HEK293 (cell line): ENCODE data around the gene MTCL1.

Source experiments
- CTCF ChIA-PET: fragments of 350-600 bp; formaldehyde crosslinking; extraction: SDS; loops from one replicate; lab custom pipeline; 2021; ENCODE audit warnings: antibody characterized with exemption; lab: Yijun Ruan, JAX
- POLR2A ChIA-PET: fragments of 300-600 bp; formaldehyde crosslinking; extraction: SDS; loops from one replicate; lab custom pipeline; 2020; ENCODE audit warnings: antibody characterized with exemption, inconsistent platforms; lab: Yijun Ruan, JAX
- H3K27ac ChIP-seq: fragments of 200-500 bp; sonication (Bioruptor generic); 2 replicates; pipeline ENCODE4 v1.5.1; 2014; ENCODE audit warnings: low read depth, low read length, control low read depth, inconsistent platforms; ENCODE audit errors: extremely low read depth
- H3K36me3 ChIP-seq, 2 experiments: fragments of 200-500 bp in 1 of 2; sonication (Bioruptor generic) in 1 of 2; 1 replicate in 1 of 2; 2 replicates in 1 of 2; pipeline ENCODE4 v1.5.1; 2014 to 2017; ENCODE audit warnings: inconsistent platforms in 2 of 2, low read length in 2 of 2; ENCODE audit not compliant: control insufficient read depth in 2 of 2, insufficient read depth in 1 of 2
- H3K4me1 ChIP-seq: fragments of 200-500 bp; sonication (Bioruptor generic); 2 replicates; pipeline ENCODE4 v1.5.1; 2014; ENCODE audit warnings: mild to moderate bottlenecking, low read length, inconsistent platforms; ENCODE audit not compliant: control insufficient read depth, insufficient read depth
- H3K4me3 ChIP-seq: 2 replicates; pipeline ENCODE4 v1.5.1; 2011; ENCODE audit warnings: low read depth, mild to moderate bottlenecking, control low read depth, low read length, moderate library complexity
- H3K9me3 ChIP-seq: fragments of 200-500 bp; sonication (Bioruptor generic); 2 replicates; pipeline ENCODE4 v1.5.1; 2014; ENCODE audit warnings: low read depth, low read length, inconsistent platforms; ENCODE audit not compliant: control insufficient read depth, insufficient read depth
- BCL11A ChIP-seq: fragments of 450-650 bp; formaldehyde crosslinking; IDR thresholded peaks from 2 replicates; pipeline ENCODE4 v1.5.1; 2016; ENCODE audit warnings: low read depth, missing biosample characterization, missing genetic modification characterization
- IKZF3 ChIP-seq: fragments of 450-650 bp; IDR thresholded peaks from 2 replicates; pipeline ENCODE4 v1.5.0; 2018; ENCODE audit warnings: missing biosample characterization, mild to moderate bottlenecking, missing genetic modification characterization, moderate library complexity
- MZF1 ChIP-seq: fragments of 450-650 bp; formaldehyde crosslinking; IDR thresholded peaks from 2 replicates; pipeline ENCODE4 v1.5.1; 2017; ENCODE audit warnings: missing biosample characterization, missing genetic modification characterization, borderline replicate concordance
- OSR2 ChIP-seq: fragments of 450-650 bp; formaldehyde crosslinking; IDR thresholded peaks from 2 replicates; pipeline ENCODE4 v1.5.1; 2016; ENCODE audit warnings: missing biosample characterization, missing genetic modification characterization
- ZBTB17 ChIP-seq: fragments of 450-650 bp; formaldehyde crosslinking; IDR thresholded peaks from 2 replicates; pipeline ENCODE4 v1.5.1; 2016; ENCODE audit warnings: missing biosample characterization, missing genetic modification characterization
- ZFHX2 ChIP-seq: fragments of 450-650 bp; formaldehyde crosslinking; conservative IDR thresholded peaks from 2 replicates; pipeline ENCODE4 v1.5.1; 2016; ENCODE audit warnings: missing biosample characterization, missing genetic modification characterization
- ZNF138 ChIP-seq: fragments of 450-650 bp; formaldehyde crosslinking; IDR thresholded peaks from 2 replicates; pipeline ENCODE4 v1.5.1; 2016; ENCODE audit warnings: missing biosample characterization, missing genetic modification characterization, borderline replicate concordance
- ZNF169 ChIP-seq: fragments of 450-650 bp; formaldehyde crosslinking; IDR thresholded peaks from 2 replicates; pipeline ENCODE4 v1.5.1; 2016; ENCODE audit warnings: missing biosample characterization, missing genetic modification characterization
- ZNF214 ChIP-seq: fragments of 450-650 bp; formaldehyde crosslinking; IDR thresholded peaks from 2 replicates; pipeline ENCODE4 v1.5.1; 2017; ENCODE audit warnings: missing biosample characterization, mild to moderate bottlenecking, missing genetic modification characterization, borderline replicate concordance
- ZNF23 ChIP-seq: fragments of 450-650 bp; formaldehyde crosslinking; IDR thresholded peaks from 2 replicates; pipeline ENCODE4 v1.5.1; 2016; ENCODE audit warnings: missing biosample characterization, missing genetic modification characterization, borderline replicate concordance
- ZNF37A ChIP-seq: fragments of 450-650 bp; IDR thresholded peaks from 2 replicates; pipeline ENCODE4 v1.5.1; 2018; ENCODE audit warnings: missing biosample characterization, missing genetic modification characterization
- ZNF394 ChIP-seq: fragments of 450-650 bp; formaldehyde crosslinking; IDR thresholded peaks from 2 replicates; pipeline ENCODE4 v1.5.1; 2016; ENCODE audit warnings: missing biosample characterization, missing genetic modification characterization, mild to moderate bottlenecking, moderate library complexity, borderline replicate concordance
- ZNF521 ChIP-seq: fragments of 450-650 bp; formaldehyde crosslinking; IDR thresholded peaks from 2 replicates; pipeline ENCODE4 v1.5.1; 2017; ENCODE audit warnings: missing biosample characterization, mild to moderate bottlenecking, missing genetic modification characterization
- ZNF658 ChIP-seq: fragments of 450-650 bp; formaldehyde crosslinking; IDR thresholded peaks from 2 replicates; pipeline ENCODE4; 2016; ENCODE audit warnings: missing biosample characterization, missing genetic modification characterization
- ZNF747 ChIP-seq: fragments of 450-650 bp; formaldehyde crosslinking; IDR thresholded peaks from 2 replicates; pipeline ENCODE4 v1.5.1; 2016; ENCODE audit warnings: missing biosample characterization, missing genetic modification characterization
- TF ChIP-seq, protein P1 (sequence below): fragments of 450-650 bp; formaldehyde crosslinking; IDR thresholded peaks from 2 replicates; pipeline ENCODE4 v1.5.1; 2016; ENCODE audit warnings: missing biosample characterization, missing genetic modification characterization
- TF ChIP-seq, protein P2 (sequence below): fragments of 450-650 bp; formaldehyde crosslinking; IDR thresholded peaks from 2 replicates; pipeline ENCODE4 v1.5.1; 2016; ENCODE audit warnings: missing biosample characterization, missing genetic modification characterization
- TF ChIP-seq, protein P3 (sequence below): fragments of 450-650 bp; formaldehyde crosslinking; IDR thresholded peaks from 2 replicates; pipeline ENCODE4 v1.5.1; 2017; ENCODE audit warnings: missing biosample characterization, missing genetic modification characterization
- TF ChIP-seq, protein P4 (sequence below): fragments of 450-650 bp; formaldehyde crosslinking; IDR thresholded peaks from 2 replicates; pipeline ENCODE4 v1.5.1; 2016; ENCODE audit warnings: missing biosample characterization, missing genetic modification characterization
- TF ChIP-seq, protein P5 (sequence below): fragments of 450-650 bp; formaldehyde crosslinking; IDR thresholded peaks from 2 replicates; pipeline ENCODE4 v1.5.1; 2017; ENCODE audit warnings: missing biosample characterization, missing genetic modification characterization
- TF ChIP-seq, protein P6 (sequence below): fragments of 450-650 bp; formaldehyde crosslinking; IDR thresholded peaks from 2 replicates; pipeline ENCODE4 v1.5.1; 2016; ENCODE audit warnings: missing biosample characterization, missing genetic modification characterization
- TF ChIP-seq, protein P7 (sequence below): fragments of 450-650 bp; formaldehyde crosslinking; conservative IDR thresholded peaks from 2 replicates; pipeline ENCODE4 v1.5.1; 2016; ENCODE audit warnings: low read depth, missing biosample characterization, missing genetic modification characterization

The MTCL1 gene

DNA sequence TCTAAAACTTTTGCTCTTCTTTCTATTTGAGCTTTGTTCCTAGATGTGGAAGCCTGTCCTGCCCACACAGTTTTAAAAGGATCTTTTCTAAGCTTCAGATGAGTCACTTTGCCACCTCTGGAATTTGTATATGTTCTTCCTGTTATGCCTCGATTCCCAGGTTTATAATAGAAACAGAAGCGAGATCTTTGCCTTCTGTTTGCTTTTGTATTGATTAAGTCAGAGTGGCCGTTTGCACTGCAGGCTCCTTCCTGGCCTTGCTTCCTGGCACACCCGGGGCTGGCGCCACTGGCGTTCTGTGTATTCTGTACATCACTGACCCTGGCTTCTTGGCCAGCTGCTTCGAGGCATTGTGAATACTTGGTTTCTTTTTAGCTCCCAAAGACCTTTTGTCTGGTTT, 91.8 kb downstream of the MTCL1 start:
- POLR2A ChIA-PET: no interaction called here
- peaks cover 0 to 33% of the 10 kb centered on the region in 2 experiments; a peak in 1 of 3 replicates for H3K36me3 ChIP-seq
- no peak overlapping the region for H3K4me3 ChIP-seq
- H3K4me1 ChIP-seq: no peaks in the 10 kb centered on the region
- CTCF ChIA-PET: interaction anchor here (0.8 to 1.5 kb wide), 3 partner anchors 27 to 101 kb away, joined by 3 to 5 read pairs (median 3); no protein-coding TSS in a partner anchor
- H3K27ac ChIP-seq: no peak overlapping the region
- no peaks in the 10 kb centered on the region for H3K9me3 ChIP-seq
- TF ChIP-seq, protein P1, sequence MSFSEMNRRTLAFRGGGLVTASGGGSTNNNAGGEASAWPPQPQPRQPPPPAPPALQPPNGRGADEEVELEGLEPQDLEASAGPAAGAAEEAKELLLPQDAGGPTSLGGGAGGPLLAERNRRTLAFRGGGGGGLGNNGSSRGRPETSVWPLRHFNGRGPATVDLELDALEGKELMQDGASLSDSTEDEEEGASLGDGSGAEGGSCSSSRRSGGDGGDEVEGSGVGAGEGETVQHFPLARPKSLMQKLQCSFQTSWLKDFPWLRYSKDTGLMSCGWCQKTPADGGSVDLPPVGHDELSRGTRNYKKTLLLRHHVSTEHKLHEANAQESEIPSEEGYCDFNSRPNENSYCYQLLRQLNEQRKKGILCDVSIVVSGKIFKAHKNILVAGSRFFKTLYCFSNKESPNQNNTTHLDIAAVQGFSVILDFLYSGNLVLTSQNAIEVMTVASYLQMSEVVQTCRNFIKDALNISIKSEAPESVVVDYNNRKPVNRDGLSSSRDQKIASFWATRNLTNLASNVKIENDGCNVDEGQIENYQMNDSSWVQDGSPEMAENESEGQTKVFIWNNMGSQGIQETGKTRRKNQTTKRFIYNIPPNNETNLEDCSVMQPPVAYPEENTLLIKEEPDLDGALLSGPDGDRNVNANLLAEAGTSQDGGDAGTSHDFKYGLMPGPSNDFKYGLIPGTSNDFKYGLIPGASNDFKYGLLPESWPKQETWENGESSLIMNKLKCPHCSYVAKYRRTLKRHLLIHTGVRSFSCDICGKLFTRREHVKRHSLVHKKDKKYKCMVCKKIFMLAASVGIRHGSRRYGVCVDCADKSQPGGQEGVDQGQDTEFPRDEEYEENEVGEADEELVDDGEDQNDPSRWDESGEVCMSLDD: no peak
- TF ChIP-seq MZF1 (tag by site-specific recombination): no peak
- no peak for TF ChIP-seq ZNF23 (tag by site-specific recombination)
- no peak for TF ChIP-seq OSR2 (tag by site-specific recombination)
- no peak for TF ChIP-seq ZNF521 (tag by site-specific recombination)
- TF ChIP-seq ZNF747 (tag by site-specific recombination): no peak
- TF ChIP-seq ZNF394: no peak
- TF ChIP-seq, protein P2, sequence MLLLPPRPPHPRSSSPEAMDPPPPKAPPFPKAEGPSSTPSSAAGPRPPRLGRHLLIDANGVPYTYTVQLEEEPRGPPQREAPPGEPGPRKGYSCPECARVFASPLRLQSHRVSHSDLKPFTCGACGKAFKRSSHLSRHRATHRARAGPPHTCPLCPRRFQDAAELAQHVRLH (tag by site-specific recombination): no peak
- no peak for TF ChIP-seq ZFHX2
- TF ChIP-seq ZNF169 (tag by site-specific recombination): no peak
- TF ChIP-seq, protein P3, sequence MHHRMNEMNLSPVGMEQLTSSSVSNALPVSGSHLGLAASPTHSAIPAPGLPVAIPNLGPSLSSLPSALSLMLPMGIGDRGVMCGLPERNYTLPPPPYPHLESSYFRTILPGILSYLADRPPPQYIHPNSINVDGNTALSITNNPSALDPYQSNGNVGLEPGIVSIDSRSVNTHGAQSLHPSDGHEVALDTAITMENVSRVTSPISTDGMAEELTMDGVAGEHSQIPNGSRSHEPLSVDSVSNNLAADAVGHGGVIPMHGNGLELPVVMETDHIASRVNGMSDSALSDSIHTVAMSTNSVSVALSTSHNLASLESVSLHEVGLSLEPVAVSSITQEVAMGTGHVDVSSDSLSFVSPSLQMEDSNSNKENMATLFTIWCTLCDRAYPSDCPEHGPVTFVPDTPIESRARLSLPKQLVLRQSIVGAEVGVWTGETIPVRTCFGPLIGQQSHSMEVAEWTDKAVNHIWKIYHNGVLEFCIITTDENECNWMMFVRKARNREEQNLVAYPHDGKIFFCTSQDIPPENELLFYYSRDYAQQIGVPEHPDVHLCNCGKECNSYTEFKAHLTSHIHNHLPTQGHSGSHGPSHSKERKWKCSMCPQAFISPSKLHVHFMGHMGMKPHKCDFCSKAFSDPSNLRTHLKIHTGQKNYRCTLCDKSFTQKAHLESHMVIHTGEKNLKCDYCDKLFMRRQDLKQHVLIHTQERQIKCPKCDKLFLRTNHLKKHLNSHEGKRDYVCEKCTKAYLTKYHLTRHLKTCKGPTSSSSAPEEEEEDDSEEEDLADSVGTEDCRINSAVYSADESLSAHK (tag by site-specific recombination): no peak
- TF ChIP-seq, protein P4, sequence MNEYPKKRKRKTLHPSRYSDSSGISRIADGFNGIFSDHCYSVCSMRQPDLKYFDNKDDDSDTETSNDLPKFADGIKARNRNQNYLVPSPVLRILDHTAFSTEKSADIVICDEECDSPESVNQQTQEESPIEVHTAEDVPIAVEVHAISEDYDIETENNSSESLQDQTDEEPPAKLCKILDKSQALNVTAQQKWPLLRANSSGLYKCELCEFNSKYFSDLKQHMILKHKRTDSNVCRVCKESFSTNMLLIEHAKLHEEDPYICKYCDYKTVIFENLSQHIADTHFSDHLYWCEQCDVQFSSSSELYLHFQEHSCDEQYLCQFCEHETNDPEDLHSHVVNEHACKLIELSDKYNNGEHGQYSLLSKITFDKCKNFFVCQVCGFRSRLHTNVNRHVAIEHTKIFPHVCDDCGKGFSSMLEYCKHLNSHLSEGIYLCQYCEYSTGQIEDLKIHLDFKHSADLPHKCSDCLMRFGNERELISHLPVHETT (tag by site-specific recombination): no peak
- TF ChIP-seq, protein P5, sequence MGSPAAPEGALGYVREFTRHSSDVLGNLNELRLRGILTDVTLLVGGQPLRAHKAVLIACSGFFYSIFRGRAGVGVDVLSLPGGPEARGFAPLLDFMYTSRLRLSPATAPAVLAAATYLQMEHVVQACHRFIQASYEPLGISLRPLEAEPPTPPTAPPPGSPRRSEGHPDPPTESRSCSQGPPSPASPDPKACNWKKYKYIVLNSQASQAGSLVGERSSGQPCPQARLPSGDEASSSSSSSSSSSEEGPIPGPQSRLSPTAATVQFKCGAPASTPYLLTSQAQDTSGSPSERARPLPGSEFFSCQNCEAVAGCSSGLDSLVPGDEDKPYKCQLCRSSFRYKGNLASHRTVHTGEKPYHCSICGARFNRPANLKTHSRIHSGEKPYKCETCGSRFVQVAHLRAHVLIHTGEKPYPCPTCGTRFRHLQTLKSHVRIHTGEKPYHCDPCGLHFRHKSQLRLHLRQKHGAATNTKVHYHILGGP (tag by site-specific recombination): no peak

DNA sequence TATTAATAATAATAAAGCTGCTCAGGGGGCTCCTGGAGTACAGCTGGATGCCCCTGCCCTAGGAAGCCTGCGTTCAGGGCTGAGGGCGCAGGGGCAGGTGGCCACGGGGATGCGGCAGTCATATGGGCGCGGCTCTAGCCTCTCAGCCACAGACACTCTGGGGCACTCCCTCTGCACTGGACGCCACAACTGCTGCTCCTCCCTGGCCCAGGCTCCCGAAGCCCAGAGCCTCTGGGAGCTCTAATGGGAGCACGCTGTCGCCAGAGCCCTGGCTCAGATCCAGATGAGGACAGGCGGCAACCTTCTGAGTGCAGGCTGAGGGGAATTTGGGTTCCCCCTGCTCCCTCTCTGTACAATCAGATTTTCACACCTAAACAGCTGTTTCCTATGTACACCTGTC, 93.6 kb downstream of the MTCL1 start:
- no peak overlapping the region for H3K4me3 ChIP-seq
- no peaks in the 10 kb centered on the region for H3K4me1 ChIP-seq
- peaks cover 0 to 33% of the 10 kb centered on the region in 2 experiments; a peak in 1 of 3 replicates for H3K36me3 ChIP-seq
- ChIA-PET CTCF (interaction anchor here (1.5 kb wide), 1 partner anchor 40 kb away, joined by 3 read pairs; no protein-coding TSS in a partner anchor), POLR2A (no interaction called here)
- H3K9me3 ChIP-seq: no peaks in the 10 kb centered on the region
- H3K27ac ChIP-seq: no peak overlapping the region
- TF ChIP-seq, protein P6, sequence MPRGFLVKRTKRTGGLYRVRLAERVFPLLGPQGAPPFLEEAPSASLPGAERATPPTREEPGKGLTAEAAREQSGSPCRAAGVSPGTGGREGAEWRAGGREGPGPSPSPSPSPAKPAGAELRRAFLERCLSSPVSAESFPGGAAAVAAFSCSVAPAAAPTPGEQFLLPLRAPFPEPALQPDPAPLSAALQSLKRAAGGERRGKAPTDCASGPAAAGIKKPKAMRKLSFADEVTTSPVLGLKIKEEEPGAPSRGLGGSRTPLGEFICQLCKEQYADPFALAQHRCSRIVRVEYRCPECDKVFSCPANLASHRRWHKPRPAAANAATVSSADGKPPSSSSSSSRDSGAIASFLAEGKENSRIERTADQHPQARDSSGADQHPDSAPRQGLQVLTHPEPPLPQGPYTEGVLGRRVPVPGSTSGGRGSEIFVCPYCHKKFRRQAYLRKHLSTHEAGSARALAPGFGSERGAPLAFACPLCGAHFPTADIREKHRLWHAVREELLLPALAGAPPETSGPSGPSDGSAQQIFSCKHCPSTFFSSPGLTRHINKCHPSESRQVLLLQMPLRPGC (tag by site-specific recombination): no peak
- TF ChIP-seq ZNF138 (tag by site-specific recombination): no peak
- no peak for TF ChIP-seq ZBTB17 (tag by site-specific recombination)
- TF ChIP-seq IKZF3 (tag by site-specific recombination): no peak
- TF ChIP-seq ZNF37A (tag by site-specific recombination): no peak
- TF ChIP-seq ZNF214 (tag by site-specific recombination): no peak
- TF ChIP-seq, protein P7, sequence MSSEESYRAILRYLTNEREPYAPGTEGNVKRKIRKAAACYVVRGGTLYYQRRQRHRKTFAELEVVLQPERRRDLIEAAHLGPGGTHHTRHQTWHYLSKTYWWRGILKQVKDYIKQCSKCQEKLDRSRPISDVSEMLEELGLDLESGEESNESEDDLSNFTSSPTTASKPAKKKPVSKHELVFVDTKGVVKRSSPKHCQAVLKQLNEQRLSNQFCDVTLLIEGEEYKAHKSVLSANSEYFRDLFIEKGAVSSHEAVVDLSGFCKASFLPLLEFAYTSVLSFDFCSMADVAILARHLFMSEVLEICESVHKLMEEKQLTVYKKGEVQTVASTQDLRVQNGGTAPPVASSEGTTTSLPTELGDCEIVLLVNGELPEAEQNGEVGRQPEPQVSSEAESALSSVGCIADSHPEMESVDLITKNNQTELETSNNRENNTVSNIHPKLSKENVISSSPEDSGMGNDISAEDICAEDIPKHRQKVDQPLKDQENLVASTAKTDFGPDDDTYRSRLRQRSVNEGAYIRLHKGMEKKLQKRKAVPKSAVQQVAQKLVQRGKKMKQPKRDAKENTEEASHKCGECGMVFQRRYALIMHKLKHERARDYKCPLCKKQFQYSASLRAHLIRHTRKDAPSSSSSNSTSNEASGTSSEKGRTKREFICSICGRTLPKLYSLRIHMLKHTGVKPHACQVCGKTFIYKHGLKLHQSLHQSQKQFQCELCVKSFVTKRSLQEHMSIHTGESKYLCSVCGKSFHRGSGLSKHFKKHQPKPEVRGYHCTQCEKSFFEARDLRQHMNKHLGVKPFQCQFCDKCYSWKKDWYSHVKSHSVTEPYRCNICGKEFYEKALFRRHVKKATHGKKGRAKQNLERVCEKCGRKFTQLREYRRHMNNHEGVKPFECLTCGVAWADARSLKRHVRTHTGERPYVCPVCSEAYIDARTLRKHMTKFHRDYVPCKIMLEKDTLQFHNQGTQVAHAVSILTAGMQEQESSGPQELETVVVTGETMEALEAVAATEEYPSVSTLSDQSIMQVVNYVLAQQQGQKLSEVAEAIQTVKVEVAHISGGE (tag by site-specific recombination): no peak
- TF ChIP-seq BCL11A: no peak
- TF ChIP-seq ZNF658 (tag by site-specific recombination): no peak
